22Rv1 (cell line): ENCODE measurements around the gene GFRA1.

Source experiments
- H3K27ac ChIP-seq: fragments of 450-650 bp; 2 replicates; pipeline ENCODE4 v1.5.1; 2017
- ZFX ChIP-seq: fragments of 450-650 bp; IDR thresholded peaks from 2 replicates; pipeline ENCODE4 v1.6.1; 2017; ENCODE audit warnings: antibody characterized with exemption, borderline replicate concordance
- TF ChIP-seq, protein P1 (sequence below): fragments of 450-650 bp; IDR thresholded peaks from 2 replicates; pipeline ENCODE4 v1.5.1; 2017; ENCODE audit warnings: mild to moderate bottlenecking

GFRA1 gene

DNA sequence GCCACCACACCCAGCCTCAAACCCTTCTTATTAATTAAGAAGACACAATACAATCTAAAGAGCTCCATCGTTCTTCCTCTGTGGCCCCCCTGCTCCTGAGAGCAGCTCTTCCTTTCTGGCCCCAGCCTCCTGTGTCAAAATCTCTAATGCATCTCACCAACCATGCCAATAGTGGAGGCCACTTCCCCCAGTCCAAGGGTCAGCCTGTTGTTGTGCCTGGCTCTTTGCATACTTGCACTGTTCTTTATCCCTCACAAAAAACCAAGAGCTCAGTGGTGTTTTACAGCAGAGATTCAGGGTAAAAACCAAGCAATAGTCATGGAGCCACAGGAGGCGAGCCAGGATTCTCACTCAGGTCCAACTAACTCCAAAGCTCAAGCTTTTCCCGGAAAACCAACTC lies 190.2 kb downstream of the GFRA1 start:
- no peak overlapping the region for H3K27ac ChIP-seq
- TF ChIP-seq, protein P1, sequence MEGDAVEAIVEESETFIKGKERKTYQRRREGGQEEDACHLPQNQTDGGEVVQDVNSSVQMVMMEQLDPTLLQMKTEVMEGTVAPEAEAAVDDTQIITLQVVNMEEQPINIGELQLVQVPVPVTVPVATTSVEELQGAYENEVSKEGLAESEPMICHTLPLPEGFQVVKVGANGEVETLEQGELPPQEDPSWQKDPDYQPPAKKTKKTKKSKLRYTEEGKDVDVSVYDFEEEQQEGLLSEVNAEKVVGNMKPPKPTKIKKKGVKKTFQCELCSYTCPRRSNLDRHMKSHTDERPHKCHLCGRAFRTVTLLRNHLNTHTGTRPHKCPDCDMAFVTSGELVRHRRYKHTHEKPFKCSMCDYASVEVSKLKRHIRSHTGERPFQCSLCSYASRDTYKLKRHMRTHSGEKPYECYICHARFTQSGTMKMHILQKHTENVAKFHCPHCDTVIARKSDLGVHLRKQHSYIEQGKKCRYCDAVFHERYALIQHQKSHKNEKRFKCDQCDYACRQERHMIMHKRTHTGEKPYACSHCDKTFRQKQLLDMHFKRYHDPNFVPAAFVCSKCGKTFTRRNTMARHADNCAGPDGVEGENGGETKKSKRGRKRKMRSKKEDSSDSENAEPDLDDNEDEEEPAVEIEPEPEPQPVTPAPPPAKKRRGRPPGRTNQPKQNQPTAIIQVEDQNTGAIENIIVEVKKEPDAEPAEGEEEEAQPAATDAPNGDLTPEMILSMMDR = no peak
- TF ChIP-seq ZFX = no peak

DNA sequence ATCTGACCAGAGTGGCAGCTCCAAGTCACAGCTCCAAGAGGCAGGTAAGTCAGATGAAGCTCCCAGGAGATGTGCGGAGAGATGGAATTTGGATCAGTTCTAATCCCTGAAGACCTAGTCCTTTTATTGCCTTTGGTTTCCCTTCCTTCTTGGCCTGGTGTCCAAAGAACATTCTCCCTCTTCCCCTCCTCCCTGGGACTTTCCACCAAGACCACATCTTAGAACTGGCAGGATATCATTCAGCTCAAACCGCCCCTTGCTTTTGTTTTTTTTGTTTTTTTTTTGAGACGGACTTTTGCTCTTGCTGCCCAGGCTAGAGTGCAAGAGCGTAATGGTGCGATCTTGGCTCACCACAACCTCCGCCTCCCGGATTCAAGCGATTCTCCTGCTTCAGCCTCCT lies 190.8 kb downstream of the GFRA1 start:
- TF ChIP-seq ZFX = no peak
- TF ChIP-seq, protein P1 = no peak
- no peak overlapping the region for H3K27ac ChIP-seq

DNA sequence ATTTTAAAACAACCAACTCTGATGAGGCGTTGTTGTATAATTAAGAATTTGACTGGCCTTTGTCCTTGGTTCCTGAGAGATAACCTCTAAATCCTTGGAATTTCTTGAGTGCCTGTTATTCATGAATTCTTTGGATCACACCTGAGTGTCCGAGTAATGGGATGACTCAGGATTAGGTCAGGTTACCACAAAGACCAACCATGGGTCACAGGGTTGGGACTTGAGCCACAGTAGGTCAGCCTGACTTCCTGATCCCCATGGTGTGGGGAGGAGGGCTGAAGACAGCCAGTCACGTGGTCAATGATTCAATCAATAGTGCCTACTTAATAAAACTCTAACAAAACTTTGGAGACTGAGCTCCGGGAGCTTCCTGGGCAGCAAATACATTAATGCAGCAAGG lies 192.5 kb downstream of the GFRA1 start:
- no peak for TF ChIP-seq ZFX
- TF ChIP-seq, protein P1 = no peak
- H3K27ac ChIP-seq = no peak overlapping the region

DNA sequence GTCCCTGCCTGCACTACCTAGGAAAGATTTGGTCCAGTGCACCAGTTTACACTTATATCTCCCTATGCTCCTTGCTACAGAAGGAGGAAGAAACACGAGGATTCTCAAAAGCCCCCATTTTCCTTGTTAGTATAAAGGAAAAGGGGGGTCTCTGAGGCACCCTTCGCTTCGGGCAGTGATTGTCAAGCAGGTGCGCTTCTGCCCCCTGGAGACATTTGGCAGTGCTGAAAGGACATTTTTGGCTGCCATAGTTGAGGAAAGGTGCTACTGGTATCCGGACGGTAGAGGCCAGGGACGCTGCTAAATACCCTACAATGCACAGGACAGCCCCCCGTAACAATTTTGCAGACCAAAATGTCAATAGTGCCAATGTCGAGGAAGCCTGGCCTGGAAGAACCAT lies 193.7 kb downstream of the GFRA1 start:
- TF ChIP-seq, protein P1 = no peak
- no peak for TF ChIP-seq ZFX
- H3K27ac ChIP-seq = no peak overlapping the region

GRCh38 chr10:116076621-116077020 lies 196.4 kb downstream of the GFRA1 start:
- no peak overlapping the region for H3K27ac ChIP-seq
- TF ChIP-seq, protein P1 = no peak
- no peak for TF ChIP-seq ZFX

DNA sequence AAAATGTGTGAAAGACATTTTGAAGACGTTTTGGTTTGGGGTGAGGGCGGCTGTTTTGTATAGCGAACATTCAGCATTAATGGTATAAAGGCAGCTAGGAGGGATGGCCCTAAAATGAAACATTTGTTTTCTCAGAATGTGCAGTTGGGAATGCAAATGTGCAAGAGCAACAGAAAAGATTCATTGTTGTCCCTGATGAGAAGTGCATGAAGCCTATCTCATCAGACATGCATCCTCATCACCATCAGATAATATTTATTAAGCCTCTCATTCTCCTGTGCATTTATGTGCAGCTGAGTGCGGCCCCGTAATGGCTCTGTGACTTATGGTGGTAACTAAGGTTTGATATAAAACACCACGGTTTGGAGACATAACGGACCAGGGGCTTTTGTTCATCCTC lies 199.5 kb downstream of the GFRA1 start:
- no peak overlapping the region for H3K27ac ChIP-seq
- TF ChIP-seq, protein P1 = no peak
- no peak for TF ChIP-seq ZFX

DNA sequence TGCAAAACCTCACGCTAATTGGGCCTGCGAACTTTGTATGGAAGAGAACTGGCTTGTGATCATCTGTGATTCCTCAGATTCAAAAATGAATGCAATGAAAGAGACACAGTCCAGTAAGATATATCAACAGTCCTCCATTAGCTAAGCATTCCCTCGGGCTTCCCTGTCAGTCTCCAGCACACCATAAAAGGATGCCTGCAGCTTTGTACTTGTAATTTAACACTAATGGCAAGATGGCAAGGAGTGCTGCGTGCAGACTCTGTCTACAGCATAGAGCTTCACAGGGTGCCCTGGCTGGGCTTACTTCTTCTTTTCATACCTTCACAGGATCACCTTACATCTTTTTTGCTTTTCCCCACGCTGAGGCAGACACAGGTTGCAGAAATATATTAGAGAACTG lies 200.0 kb downstream of the GFRA1 start:
- TF ChIP-seq, protein P1 = no peak
- no peak for TF ChIP-seq ZFX
- H3K27ac ChIP-seq = no peak overlapping the region
